HFF-Myc (cell line): ENCODE measurements around the gene IL4I1.
"Not testable (repeated sequence)": the region's sequence is repeated elsewhere in the genome, so short reads cannot be mapped to it uniquely, and the experiment has no call there.

Source experiments
- DNase-seq: peaks from one replicate; pipeline ENCODE4 v3.0.0-alpha.2; 2011; ENCODE audit warnings: low read depth; ENCODE audit errors: extremely low read depth
- H3K4me3 ChIP-seq: replicated peaks from 2 replicates; pipeline ENCODE4 v1.5.1; 2011; ENCODE audit warnings: low read depth, mild to moderate bottlenecking, control low read depth, low read length
- TF ChIP-seq, protein P1 (sequence below): IDR thresholded peaks from 2 replicates; pipeline ENCODE4 v1.5.1; 2012; ENCODE audit warnings: mild to moderate bottlenecking, low read depth, low read length, control low read depth; ENCODE audit errors: missing control alignments

The IL4I1 gene

DNA sequence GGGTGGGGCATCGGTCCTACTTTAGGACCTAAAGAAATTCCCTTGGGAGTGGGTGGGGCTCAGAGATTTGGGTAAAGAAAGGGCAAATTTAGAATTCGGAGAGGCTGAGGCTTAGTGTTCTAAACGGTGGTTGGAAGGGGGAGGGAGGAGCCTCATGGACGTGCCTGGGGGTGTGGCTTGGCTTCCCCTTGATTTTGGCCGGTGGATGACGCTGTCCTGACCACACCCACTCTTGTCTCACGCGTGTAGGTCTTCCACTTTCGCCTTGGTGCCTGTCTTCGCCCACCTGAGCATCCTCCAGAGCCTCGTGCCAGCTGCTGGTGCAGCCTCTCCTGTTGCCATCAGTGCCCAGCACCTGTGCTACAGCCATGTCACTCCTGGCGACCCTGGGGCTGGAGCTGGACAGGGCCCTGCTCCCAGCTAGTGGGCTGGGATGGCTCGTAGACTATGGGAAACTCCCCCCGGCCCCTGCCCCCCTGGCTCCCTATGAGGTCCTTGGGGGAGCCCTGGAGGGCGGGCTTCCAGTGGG lies 33.9 kb upstream of the IL4I1 start:
- TF ChIP-seq, protein P1, sequence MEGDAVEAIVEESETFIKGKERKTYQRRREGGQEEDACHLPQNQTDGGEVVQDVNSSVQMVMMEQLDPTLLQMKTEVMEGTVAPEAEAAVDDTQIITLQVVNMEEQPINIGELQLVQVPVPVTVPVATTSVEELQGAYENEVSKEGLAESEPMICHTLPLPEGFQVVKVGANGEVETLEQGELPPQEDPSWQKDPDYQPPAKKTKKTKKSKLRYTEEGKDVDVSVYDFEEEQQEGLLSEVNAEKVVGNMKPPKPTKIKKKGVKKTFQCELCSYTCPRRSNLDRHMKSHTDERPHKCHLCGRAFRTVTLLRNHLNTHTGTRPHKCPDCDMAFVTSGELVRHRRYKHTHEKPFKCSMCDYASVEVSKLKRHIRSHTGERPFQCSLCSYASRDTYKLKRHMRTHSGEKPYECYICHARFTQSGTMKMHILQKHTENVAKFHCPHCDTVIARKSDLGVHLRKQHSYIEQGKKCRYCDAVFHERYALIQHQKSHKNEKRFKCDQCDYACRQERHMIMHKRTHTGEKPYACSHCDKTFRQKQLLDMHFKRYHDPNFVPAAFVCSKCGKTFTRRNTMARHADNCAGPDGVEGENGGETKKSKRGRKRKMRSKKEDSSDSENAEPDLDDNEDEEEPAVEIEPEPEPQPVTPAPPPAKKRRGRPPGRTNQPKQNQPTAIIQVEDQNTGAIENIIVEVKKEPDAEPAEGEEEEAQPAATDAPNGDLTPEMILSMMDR, result no peak
- no peak for DNase-seq
- H3K4me3 ChIP-seq, result peak overlapping the region; percentile 86; the same call in 1 of the 2 replicates

DNA sequence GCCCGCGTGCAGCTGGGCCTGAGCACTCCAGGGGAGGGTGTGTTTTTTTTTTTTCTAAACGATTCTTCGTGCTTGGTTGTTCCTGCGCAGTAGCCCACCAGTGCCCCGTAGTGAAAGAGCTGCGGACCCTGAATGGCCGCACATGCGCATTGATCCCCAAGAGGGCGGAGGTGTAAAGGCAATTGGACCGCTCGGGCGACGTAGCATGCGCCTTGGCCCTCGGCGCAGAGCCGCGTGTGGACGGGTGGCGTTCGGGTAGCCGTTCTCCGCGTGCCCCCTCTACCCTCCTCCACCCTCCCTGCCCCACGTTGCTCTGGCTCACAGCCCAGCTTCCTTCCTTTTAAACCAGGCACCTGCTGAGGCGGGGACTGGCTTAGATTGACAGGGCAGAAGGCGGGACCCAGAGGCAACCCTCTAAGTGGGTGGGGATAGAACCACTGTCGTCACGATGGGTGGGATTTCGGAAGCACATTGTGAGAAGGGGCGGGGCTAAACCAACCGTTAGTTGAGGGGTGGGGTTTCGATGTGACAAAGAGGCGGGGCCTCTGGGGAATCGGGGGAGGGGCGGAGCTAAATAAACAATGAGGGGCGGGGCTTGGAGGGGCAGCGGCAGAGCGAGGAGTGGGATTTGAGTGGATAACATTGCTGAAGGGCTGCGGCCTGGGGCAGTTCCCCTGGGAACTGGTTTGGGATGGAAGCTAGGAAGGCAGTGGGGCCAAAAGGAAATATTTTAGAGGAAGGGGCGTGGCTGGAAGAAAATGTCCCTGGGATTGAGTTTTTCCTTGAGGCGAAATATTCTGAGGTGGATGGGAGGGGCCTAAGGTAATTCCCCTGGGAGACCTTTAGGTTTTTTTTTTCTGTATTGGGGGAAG lies 33.2 kb upstream of the IL4I1 start:
- TF ChIP-seq, protein P1, result no peak
- peak; percentile 91 for DNase-seq
- H3K4me3 ChIP-seq, result peak overlapping the region; percentile 86

DNA sequence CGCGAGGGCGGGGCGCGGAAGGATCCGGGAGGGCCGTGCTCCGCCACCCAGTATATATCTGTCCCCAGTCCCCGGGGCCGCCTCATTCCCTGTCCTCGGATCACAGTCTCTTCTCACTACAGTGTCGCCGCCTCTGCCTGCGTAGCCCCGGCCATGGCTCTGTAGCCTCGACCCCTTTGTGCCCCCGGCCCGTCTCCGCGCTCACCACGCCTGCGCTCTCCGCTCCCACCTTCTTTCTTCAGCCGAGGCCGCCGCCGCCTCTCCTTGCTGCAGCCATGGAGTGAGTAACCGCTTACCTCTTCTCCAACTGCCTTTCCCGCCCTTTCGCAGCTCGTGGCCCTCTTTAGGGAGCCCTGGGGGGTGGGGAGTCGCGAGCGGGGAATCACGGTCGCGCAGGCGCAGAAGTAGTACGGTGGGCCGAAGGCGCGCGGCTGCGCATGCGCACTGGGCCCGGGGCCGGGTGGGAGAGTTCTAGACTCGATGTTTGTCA lies 32.5 kb upstream of the IL4I1 start, which contains the start of the genes ATF5 and NUP62:
Gene ATF5, plus strand, starts transcription at position 85 of the 490 bp plus-strand sequence. CDS start 1,646 bp downstream, outside the sequence.
Gene NUP62, minus strand, starts transcription at position 384 of the 490 bp plus-strand sequence. CDS start 19,697 bp downstream, outside the sequence.
- peak; percentile 56 for DNase-seq
- peak within 1 kb of the TSS; percentile 86 for H3K4me3 ChIP-seq
- TF ChIP-seq, protein P1, result no peak

DNA sequence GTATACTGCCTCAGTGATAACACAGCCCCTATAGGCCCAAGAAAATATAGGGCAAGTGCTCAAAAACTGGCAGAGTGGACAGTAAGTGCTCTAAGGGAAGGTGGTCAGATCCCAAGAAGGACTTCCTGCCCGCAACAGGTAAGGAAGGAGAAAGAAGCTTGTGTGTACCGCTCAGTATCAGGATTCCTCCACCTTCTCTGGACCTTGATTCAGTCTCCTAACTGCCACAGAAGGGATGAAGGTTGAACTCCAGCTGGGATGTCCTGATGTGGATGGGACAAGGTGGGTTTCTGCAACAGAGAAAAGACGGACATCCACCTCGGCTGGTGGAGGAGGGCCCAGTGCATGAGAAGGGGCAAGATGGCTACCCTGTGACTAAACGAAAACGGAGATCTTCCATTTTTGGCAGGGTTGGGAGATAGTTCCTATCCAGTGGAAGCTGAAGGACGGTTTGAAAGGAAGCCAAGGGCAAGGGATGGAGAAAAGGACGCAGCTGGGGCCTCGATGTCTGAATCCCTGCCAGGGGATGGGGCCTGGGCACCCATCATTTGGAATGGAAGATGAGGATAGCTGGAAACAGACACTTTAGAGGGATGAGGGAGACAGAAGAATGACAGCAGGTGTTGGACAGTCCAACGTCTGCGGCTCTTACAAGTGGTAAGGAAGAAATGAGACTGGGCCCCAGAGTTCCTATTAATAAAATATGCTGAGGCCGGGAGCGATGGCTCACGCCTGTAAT lies 31.0 kb upstream of the IL4I1 start:
- TF ChIP-seq, protein P1, result no peak
- H3K4me3 ChIP-seq, result peak overlapping the region; percentile 86
- DNase-seq, result no peak

DNA sequence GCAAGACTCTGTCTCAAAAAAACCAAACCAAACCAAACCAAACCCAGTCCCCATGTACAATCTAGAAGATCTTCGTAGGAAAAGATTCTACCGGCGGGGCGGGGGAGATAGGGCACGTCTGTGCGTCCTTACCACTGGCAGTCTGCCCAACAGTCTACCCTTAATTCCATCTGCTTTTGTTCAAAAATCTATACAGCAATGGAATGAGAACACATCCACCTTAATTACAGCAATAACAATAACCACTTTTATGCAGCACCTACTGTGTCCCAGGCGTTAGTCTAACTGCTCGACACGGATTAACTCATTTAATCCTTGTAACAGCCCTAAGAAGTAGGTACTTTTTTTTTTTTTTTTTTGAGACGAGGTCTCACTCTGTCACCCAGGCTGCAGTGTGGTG lies 29.8 kb upstream of the IL4I1 start:
- TF ChIP-seq, protein P1, result no peak
- DNase-seq, result no peak
- no peak overlapping the region for H3K4me3 ChIP-seq

DNA sequence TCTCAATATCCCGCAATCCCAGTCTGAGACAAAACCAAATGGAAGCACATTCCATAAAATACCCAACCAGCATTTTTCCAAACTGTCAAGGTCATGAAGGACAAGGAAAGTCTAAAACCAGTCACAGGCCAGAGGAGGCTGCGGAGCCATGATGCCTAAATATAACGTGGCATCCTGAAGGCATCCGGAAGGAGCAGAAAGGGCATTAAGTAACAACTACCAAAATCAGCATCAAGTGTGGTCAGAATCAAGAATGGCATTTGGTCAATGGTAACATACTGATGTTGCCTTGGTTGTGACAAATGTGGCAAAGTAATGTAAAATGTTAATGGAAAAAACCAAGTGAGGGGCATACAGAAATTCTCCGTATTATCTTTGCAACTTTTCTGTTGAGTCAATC lies 28.8 kb upstream of the IL4I1 start:
- no peak for DNase-seq
- TF ChIP-seq, protein P1, result no peak
- no peak overlapping the region for H3K4me3 ChIP-seq

DNA sequence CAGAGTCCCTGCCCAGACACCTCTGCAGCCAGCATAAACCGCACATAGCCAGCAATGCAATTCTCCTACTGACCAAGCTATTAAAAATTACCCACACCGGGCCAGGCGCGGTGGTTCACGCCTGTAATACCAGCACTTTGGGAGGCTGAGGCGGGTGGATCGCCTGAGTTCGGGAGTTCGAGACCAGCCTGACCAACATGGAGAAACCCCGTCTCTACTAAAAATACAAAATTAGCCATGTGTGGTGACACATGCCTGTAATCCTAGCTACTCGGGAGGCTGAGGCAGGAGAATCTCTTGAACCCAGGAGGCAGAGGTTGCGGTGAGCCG lies 28.2 kb upstream of the IL4I1 start:
- not testable (repeated sequence) for DNase-seq, H3K4me3 ChIP-seq
